Right lung (tissue), 10 donors: Measurements from ENCODE around the gene FCGBP. TPM values are rescaled to one million over a fixed set of nuclear protein-coding genes. Genes with fewer than 3 reads are reported as not detected.
"Not testable (repeated sequence)": the region's sequence is repeated elsewhere in the genome, so short reads cannot be mapped to it uniquely, and the experiment has no call there.

Experiments
- DNase-seq, 2 donors: peaks; one replicate each; pipeline ENCODE4 v3.0.0-alpha.2; 2013
- long read RNA-seq, 8 donors: transcript quantifications; one replicate each; lab custom pipeline, GENCODE V29; 2026
- polyA plus RNA-seq, 5 donors: library from polyadenylated mRNA; unstranded; fragments of 120-200 nt; gene quantifications; one replicate each; pipeline versions ENCODE4 v1.2.1 to v1.2.3, GENCODE V29; 2013; ENCODE audit warnings: inconsistent platforms in 1 of 5, low replicate concordance in 1 of 5; ENCODE audit not compliant: insufficient read length in 5 of 5, insufficient read depth in 1 of 5

Gene FCGBP
- 10 to 100 TPM in 2 of 5 donors, 1 to 10 TPM in 3; 5.6 to 15.3 (median 8.2) TPM for polyA plus RNA-seq
- long read RNA-seq, donor 1, partial matches to known transcripts = 8 of 8 reads
- long read RNA-seq, donor 1, other reads (novel, unspliced or antisense) = 0 of 8 reads
- long read RNA-seq, donor 2, partial matches to known transcripts = 11 of 11 reads
- long read RNA-seq, donor 2, other reads (novel, unspliced or antisense) = 0 of 11 reads
- long read RNA-seq, donor 3, partial matches to known transcripts = 28 of 28 reads
- long read RNA-seq, donor 3, other reads (novel, unspliced or antisense) = 0 of 28 reads
- long read RNA-seq, donor 4, partial matches to known transcripts = 11 of 11 reads
- long read RNA-seq, donor 4, other reads (novel, unspliced or antisense) = 0 of 11 reads
- long read RNA-seq, donor 5, partial matches to known transcripts = 22 of 22 reads
- long read RNA-seq, donor 5, other reads (novel, unspliced or antisense) = 0 of 22 reads
- long read RNA-seq, donor 6, partial matches to known transcripts = 24 of 24 reads
- long read RNA-seq, donor 6, other reads (novel, unspliced or antisense) = 0 of 24 reads
- long read RNA-seq, donor 7, partial matches to known transcripts = 12 of 12 reads
- long read RNA-seq, donor 7, other reads (novel, unspliced or antisense) = 0 of 12 reads
- long read RNA-seq, donor 8 = 0 reads

DNA sequence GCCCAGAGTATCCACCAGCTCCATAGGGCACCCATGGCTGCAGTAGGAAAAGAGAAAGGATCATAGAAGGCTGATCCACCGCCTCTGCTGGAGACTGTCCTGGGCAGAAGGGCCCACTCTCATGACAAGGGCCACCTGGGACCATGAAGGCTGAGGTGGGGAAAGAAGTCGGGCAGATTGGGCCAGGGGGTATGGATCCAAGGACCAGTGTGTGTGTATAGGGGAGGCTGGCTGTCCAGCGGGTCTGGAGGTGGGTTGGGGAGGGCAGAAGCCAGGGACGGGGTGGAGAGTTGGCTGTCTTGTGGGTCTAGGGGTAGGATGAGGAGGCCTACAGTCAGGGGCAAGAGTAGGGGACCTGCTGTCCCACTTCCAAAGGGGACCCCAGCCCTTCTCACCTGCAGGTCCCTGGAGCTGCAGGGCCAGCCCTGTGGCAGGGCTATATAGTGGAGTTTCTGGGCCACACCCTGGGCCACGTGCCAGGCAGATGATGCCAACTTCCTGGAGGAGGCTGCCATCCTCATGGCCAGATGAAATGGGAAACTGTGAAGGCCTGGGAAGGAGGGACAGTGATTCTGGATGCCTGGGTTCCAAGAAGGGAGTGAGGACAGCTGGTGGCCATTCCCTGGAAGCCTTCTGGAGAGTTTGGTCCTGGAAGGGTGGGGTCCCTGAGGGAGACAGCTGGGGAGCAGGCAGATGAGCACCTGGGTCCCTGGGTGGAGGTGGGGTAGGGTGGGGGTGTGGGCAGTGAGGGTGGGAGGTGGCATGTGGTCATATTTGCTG lies at the start of gene FCGBP:
FCGBP (minus strand) TSS at position 51 of the 780 bp plus-strand sequence.
- DNase-seq = no peak

DNA sequence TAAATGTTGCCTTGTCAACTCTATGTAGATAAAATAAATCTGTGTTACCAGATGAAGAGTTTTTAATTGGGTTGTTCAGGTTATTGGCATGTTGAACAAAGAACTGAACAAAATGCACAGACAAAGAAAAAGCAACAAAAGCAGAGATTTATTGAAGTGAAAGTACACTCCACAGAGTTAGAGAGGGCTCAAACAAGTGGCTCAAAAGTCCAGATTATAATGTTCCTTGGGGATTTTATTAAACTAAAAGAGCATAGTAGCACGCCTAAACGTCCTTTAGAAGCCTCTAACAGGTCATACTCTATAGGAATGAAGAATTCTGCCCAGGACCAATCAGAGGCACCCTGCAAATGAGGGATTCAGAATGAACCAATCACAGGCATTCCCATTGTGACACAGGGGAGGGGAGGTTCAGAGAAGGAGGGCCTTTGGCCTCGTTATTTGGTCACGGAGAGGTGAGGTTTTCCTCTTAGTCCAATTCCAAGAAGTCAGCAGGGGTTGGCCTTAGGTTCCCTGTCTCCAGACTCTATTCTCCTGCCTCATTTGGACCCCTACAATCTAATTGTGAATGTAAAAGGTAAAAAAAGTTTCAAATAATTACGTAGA lies 49.4 kb upstream of the FCGBP start:
- DNase-seq = no peak

DNA sequence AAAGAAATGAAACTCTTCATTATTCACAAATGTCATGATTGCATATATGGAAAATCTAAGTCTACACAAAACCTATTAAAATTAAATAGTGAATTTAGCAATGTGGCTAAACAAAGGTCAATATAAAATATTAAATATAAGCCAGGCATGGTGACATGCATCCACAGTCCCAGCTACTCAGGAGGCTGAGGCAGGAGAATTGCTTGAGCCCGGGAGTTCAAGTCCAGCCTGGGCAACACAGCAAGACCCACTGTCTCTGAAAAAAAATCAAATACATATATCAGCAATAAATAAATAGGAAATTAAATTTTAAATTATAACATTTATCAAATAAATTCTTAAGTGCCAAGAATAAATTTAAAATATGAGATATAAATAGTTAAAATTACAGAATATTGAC lies 48.4 kb upstream of the FCGBP start:
- no peak for DNase-seq

DNA sequence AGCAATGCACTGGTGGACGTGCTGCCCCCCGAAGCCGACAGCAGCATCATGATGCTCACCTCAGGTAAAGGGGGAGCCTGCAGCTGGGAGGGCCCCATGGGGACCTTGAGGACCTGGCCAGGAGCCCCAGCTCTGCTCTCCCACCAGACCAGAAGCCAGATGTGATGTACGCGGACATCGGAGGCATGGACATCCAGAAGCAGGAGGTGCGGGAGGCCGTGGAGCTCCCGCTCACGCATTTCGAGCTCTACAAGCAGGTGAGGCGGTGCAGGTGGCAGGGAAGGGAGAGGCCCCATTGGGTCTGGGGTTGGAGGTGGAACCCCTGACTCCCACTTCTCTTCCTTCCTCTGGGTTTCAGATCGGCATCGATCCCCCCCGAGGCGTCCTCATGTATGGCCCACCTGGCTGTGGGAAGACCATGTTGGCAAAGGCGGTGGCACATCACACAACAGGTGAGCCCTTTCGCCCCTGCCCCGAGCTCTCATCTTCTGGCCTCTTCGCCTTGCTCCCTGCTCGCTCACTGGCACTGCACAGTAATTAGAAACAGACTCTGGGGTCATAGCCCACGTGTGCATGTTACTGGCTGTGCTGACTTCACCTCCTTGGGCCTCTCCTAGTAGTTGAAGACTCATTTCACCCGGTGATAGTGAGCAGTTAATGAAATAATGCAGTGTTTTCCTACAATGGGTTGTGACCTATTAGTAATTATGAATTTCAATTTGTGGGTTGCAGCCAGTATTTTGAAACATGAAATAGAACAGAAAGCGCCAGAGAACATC lies 40.1 kb upstream of the FCGBP start:
- DNase-seq = no peak

DNA sequence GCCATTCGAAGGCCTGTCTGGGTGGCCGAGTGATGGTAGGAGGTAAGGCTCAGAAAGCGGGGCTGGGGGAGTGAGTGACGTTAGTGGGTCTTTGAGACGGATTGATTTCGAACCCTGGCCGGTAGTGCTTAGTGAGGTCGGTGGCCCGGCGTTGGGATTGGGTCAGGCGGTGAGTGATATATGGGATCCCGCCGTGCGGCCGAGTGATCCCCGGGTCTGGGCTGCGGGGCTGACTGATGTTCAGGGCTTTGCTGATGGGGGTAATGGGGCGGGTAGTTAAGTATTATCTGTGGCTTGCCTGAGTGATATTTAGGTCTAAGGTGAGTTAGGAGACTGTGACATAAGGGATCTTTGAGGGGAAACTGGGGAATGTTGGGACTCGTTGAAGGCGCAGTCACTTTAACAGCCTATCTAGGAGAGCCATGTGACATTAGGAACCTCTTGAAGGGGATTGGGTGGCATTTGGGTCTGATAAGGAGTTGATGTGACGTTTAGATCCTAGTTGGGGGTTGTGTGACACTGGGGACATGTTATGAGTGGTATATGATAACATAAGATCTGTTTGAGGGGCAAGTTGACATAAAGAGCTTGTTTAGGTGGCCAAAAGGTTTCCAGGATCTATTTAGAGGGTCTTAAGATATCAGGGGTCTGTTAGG lies 37.1 kb upstream of the FCGBP start:
- DNase-seq = no peak

DNA sequence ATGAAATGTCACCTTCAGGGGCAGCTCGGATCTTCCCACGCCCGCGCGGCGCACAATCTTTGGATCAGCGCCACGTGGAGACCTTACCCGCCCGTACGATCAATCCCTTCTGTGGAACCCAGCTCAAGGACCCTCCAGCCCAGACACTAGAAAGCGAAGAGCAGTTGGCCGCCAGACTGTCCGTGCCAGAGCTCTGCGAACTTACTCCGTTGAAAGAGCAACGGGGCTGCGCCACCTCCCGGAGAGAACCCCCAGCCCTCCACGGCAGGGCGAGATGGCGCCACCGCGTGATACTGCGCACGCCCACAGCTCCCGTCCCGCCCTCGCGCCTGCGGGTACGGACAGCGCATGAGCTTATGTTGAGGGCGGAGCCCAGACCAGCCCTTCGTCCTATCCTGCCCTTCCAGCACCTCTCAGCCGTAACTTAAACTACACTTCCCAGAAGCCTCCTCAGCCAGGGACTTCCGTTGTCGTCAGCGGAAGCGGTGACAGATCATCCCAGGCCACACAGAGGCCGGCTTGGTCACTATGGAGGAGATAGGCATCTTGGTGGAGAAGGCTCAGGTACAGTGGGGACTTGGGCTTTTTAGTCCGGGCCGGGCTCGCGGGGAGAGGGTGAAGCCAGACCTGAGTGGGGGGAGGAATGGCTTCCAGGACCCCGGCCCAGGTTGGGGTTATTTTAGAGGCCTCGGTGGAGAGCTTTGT lies 36.4 kb upstream of the FCGBP start, which contains the start of gene PSMC4:
PSMC4 (plus strand) TSS at position 491 of the 705 bp plus-strand sequence; CDS start at position 529, 38 bp downstream.
- DNase-seq = peak; percentile 99

DNA sequence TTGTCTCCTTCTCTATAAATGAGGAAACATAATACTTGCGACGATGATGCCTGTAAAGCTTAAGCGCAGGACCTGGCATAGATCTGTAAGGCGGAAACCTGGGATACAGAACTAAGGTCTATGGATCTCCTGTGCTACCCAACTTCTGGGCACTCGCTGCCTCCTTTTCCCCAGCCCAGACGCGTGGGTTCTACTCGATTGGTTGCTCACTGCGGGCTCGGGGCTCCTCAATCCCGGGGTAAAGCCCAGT lies 35.9 kb upstream of the FCGBP start:
- DNase-seq = no peak

DNA sequence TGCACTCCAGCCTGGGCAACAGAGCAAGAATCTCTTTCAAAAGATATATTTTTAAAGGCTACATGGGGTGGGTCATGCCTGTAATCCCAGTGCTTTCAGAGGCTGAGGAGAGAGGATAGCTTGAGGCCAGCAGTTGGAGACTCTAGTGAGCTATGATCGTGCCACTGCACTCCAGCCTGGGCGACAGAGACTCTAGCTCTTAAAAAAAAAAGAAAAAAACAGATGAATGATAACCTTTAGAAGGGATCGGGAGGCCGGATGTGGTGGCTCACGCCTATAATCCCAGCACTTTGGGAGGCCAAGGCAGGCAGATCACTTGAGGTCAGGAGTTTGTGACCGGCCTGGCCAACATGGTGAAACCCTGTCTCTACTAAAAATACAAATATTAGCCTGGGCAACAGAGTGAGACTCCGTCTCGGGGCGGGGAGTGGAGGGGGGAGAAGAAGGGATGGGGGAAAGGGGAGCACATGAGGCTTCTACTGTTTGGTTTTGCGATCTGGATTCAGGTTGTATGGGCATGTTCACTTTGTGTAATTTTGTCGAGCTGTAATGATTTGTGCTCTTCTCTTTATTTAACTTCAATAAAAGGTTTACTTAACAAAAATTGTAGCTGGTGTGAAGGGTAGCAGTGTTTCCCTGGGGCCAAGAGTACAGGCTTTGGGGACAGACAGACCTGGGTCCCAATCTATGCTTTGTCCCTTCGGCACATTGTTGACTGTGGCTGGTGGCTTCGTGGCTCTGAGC lies 35.4 kb upstream of the FCGBP start:
- DNase-seq = no peak

DNA sequence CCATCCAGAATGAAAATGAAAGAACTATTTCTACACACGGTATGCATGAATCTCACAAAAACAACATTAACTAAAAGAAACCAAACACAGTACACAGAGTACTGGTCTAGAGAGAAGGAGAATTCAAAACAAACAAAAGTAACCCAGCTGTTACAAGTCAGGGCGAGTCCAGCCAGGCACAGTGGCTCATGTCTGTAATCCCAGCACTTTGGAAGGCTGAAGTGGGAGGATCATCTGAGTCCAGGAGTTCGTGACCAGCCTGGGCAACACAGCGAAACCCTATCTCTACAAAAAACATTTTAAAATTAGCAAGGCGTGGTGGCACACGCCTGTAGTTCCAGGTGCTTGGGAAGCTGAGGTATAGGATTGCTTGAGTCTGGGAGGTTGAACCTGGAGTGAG lies 34.8 kb upstream of the FCGBP start:
- DNase-seq = no peak

DNA sequence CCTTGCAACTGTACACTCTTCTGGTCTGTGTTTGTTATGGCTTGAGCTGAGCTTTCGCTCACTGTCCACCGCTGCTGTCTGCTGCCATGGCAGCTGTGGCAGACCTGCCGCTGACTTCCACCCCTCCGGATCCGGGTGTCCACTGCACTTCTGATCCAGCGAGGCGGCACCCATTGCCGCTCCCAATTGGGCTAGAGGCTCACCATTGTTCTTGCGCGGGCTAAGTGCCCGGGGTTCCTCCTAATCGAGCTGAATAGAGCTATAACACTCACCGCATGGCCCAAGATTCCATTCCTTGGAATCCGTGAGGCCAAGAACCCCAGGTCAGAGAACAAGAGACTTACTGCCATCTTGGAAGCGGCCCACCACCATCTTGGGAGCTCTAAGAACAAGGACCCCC lies 34.4 kb upstream of the FCGBP start:
- DNase-seq = no peak

DNA sequence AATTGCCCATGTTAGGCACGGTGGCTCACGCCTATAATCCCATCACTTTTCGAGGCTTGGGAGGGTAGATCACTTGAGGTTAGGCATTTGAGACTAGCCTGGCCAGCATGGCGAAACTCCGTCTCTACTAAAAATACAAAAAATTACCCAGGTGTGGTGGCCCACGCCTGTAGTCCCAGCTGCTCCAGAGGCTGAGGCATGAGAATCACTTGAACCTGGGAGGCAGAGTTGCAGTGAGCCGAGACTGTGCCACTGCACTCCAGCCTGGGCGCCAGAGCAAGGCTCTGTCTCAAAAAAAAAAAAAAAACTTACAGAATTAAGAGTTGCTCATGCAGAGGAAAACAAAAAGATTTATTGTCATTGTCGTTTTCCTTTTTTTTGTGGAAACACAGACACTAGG lies 33.1 kb upstream of the FCGBP start:
- no peak for DNase-seq

DNA sequence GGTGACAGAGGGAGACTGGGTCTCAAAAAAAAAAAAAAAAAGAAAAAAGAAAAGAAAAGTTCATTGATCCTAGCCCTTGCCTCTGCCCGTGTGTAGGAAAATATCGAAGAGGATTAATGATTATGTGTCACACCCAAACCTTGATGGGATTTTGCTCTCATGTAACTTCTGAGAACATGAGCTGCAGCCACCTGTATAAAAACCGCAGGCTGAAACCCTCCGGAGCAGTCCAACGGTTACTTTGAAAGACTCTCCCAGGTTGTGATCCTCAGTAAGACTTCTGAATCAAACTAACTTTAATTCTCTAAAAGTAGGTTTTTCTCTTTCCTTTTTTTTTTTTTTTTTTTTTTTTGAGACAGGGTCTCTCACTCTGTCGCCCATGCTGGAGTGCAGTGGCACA lies 32.2 kb upstream of the FCGBP start:
- no peak for DNase-seq

DNA sequence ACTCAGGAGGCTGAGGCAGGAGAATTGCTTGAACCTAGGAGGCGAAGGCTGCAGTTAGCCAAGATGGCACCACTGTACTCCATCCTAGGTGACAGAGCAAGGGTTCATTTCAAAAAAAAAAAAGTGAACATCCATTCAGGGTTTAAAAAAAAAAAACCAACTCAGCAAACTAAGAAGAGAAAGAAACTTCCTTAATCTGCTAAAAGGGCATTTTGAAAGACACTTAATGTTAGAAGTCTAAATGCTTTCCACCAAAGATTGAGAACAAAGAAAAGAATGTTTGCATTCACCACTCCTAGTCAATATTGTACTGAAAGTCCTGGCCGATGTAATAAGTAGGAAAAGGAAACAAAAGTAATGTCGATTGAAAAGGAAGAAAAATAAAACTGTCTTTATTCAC lies 29.5 kb upstream of the FCGBP start:
- no peak for DNase-seq

DNA sequence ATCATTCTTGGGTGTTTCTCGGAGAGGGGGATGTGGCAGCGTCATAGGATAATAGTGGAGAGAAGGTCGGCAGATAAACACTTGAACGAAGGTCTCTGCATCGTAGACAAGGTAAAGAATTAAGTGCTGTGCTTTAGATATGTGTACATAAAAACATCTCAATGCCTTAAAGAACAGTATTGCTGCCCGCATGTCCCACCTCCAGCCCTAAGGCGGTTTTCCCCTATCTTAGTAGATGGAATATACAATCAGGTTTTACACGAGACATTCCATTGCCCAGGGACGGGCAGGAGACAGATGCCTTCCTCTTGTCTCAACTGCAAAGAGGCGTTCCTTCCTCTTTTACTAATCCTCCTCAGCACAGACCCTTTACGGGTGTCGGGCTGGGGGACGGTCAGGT lies 25.0 kb upstream of the FCGBP start:
- DNase-seq = not testable (repeated sequence)

DNA sequence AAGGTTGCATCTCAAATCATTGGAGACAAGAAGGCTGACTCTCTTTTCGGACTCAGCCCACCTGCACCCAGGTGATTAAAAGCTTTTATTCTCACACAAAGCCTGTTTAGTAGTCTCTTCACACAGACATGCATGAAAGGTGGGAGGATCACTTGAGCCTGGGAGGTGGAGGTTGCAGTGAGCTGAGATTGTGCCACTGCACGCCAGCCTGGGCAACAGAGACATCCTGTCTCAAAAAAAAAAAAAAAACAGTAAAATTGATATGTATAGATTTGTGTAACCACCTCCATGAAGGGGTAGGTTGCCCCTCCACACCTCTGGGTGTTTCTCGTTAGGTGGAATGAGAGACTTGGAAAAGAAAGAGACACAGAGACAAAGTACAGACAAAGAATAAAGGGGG lies 24.5 kb upstream of the FCGBP start:
- not testable (repeated sequence) for DNase-seq

DNA sequence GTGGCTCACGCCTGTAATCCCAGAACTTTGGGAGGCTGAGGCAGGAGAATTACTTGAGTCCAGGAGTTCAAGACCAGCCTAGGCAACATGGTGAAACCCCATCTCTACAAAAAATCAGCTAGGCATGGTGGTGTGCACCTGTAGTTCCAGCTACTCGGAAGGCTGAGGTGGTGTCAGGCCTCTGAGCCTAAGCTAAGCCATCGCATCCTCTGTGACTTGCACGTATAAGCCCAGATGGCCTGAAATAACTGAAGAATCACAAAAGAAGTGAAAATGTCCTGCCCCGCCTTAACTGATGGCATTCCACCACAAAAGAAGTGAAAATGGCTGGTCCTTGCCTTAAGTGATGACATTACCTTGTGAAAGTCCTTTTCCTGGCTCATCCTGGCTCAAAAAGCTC lies 23.5 kb upstream of the FCGBP start:
- DNase-seq = not testable (repeated sequence)

DNA sequence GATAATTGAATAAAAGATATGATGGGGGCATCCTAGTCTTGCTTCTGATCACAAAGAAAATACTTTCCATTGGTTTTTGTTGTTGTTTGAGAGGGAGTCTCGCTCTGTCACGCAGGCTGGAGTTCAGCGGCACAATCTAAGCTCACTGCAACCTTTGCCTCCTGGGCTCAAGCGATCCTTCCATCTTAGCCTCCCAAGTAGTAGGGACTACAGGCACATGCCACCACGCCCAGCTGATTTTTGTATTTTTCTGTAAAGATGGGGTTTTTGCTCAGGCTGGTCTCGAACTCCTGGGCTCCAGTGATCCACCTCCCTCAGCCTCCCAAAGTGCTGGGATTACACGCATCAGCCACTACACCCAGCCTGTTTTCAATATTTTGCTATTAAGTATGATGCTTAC lies 19.5 kb upstream of the FCGBP start:
- no peak for DNase-seq

DNA sequence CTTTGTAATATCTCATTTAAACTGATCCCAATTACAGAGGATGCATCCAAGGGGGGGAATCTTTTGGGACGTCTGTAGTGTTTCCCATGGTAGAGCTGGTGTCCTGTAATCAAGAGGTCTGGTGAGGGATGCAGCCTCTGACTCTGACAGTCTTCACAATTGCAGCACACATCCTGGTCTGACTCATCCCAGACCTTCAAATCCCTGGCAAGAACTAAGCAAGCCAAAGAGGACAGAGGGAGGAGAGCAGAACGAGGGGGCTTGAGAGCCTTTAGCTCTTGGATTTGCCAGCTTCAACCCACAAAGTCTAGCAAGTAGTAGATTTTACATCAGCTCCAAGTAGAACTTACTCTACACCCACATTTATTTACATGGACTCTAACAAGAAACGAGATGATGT lies 17.3 kb upstream of the FCGBP start:
- DNase-seq = no peak

DNA sequence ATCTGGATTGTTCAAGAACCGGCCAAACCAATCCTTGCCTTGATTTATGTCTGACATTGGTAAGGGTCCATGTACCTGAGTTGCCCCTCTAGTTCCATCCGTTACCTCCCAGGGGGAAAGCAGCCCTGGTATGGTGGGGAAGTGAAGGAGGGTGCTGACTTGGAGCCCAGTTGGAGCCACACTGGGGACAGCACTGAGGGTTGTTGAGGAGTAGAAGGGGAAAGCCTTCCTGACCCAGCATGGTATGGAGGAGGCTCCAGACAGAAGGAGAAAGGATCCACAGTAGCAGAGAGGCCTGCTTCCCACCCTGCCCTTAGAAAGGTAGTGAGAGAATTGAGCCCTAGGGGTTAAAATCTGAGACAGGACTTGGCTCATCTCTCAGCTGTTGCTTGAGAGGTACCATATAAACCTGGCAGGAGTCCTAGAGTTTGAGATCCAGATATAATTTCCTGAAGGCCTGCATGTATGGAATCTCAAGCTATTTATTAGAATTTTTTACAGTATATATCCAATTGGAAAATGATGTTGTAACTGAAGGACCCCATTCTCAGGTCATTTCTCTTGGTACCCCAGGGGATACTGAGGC lies 16.7 kb upstream of the FCGBP start:
- DNase-seq = no peak
